ENCODE results near the gene RNF32.

The RNF32 gene

DNA sequence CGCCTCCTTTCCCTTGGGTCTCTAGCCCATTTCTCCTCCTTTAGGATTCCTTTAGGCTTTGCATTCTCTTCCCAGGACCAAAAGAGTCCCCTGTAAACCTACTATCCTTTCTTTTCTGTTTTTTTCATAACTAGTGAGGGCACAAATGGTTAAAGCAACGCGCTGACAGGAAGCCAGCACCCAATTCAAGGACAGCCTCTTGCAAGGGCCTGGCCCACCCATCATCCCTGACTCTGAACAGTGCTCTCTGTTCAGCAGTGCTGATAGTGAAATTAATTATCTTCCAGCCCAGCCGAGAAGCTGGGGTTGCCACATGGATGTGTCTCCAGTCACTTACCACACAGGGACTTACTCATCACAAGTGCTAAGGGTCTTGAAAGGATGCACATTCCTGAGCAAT lies 38.3 kb upstream of the RNF32 start:
- no peaks in the 10 kb centered on the region for H4K20me1 ChIP-seq (ENCODE audit: insufficient read depth)
- no peak overlapping the region for H2AFZ ChIP-seq (ENCODE audit: low read depth)
- H3K4me1 ChIP-seq (ENCODE audit: low read depth, poor library complexity, severe bottlenecking): no peaks in the 10 kb centered on the region
- H3K27me3 ChIP-seq (ENCODE audit: insufficient read depth, low read depth): no peaks in the 10 kb centered on the region
- no peak overlapping the region for H3K4me3 ChIP-seq (IDR thresholded peaks at IDR 0.05; ENCODE audit: insufficient read depth, low read depth, low read length)
- no peaks in the 10 kb centered on the region for H3K79me2 ChIP-seq (ENCODE audit: insufficient read depth, low read depth)
- H3K27ac ChIP-seq: no peak overlapping the region
- no peak overlapping the region for H3K9ac ChIP-seq
- H3K4me2 ChIP-seq: no peak overlapping the region
- no peaks in the 10 kb centered on the region for H3K36me3 ChIP-seq (ENCODE audit: insufficient read depth)
- TF ChIP-seq, protein P1, sequence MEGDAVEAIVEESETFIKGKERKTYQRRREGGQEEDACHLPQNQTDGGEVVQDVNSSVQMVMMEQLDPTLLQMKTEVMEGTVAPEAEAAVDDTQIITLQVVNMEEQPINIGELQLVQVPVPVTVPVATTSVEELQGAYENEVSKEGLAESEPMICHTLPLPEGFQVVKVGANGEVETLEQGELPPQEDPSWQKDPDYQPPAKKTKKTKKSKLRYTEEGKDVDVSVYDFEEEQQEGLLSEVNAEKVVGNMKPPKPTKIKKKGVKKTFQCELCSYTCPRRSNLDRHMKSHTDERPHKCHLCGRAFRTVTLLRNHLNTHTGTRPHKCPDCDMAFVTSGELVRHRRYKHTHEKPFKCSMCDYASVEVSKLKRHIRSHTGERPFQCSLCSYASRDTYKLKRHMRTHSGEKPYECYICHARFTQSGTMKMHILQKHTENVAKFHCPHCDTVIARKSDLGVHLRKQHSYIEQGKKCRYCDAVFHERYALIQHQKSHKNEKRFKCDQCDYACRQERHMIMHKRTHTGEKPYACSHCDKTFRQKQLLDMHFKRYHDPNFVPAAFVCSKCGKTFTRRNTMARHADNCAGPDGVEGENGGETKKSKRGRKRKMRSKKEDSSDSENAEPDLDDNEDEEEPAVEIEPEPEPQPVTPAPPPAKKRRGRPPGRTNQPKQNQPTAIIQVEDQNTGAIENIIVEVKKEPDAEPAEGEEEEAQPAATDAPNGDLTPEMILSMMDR (conservative IDR thresholded peaks at IDR 0.05; ENCODE audit: low read depth, low read length): no peak

DNA sequence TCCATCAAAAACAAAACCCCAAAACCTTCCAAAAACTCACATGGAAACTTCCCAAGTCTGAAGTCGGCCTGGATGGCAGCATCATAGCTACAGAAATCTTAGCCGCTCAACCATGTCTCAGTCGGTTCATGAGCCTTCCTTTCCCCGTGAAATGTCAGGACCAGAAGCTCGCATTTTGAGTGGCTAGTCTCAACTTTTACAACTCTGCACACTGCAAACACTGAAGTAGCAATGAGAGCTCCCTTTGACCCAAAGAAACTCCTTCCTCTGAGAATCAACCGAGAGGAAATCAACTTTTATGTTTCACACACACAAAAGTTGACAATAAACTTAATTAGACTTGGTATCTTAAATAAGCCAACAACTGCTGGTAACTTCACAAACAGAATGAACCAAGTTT lies 37.6 kb upstream of the RNF32 start:
- Histone ChIP-seq H2AFZ (ENCODE audit: low read depth) (no peak overlapping the region), H4K20me1 (ENCODE audit: insufficient read depth) (no peaks in the 10 kb centered on the region), H3K36me3 (ENCODE audit: insufficient read depth) (no peaks in the 10 kb centered on the region), H3K4me2 (no peak overlapping the region), H3K79me2 (ENCODE audit: insufficient read depth, low read depth) (no peaks in the 10 kb centered on the region), H3K4me1 (ENCODE audit: low read depth, poor library complexity, severe bottlenecking) (no peaks in the 10 kb centered on the region), H3K4me3 (IDR thresholded peaks at IDR 0.05; ENCODE audit: insufficient read depth, low read depth, low read length) (no peak overlapping the region), H3K27me3 (ENCODE audit: insufficient read depth, low read depth) (no peaks in the 10 kb centered on the region), H3K9ac (no peak overlapping the region), H3K27ac (no peak overlapping the region)
- TF ChIP-seq, protein P1 (conservative IDR thresholded peaks at IDR 0.05; ENCODE audit: low read depth, low read length): no peak

DNA sequence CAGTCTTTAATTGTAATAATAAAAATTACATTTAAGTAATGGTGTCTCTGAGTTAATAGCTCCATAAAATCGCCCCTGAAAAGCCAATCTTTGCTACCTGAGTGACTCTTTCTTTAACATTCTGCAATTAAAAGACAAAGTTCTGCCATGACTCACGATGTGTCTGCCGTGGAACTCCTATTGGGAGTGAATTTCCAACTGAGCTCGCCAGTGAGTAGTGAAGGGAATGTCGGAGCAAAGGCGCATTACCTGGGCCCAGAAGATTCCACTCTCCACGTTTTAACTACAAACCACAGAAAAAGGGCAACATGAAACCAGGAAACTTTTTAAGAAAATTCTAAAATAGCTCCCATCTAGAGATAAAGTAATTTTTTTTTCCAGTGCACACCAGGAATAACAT lies 36.9 kb upstream of the RNF32 start:
- Histone ChIP-seq H3K36me3 (ENCODE audit: insufficient read depth) (no peaks in the 10 kb centered on the region), H3K4me1 (ENCODE audit: low read depth, poor library complexity, severe bottlenecking) (no peaks in the 10 kb centered on the region), H3K79me2 (ENCODE audit: insufficient read depth, low read depth) (no peaks in the 10 kb centered on the region), H3K4me2 (no peak overlapping the region), H4K20me1 (ENCODE audit: insufficient read depth) (no peaks in the 10 kb centered on the region), H3K27me3 (ENCODE audit: insufficient read depth, low read depth) (no peaks in the 10 kb centered on the region), H3K4me3 (IDR thresholded peaks at IDR 0.05; ENCODE audit: insufficient read depth, low read depth, low read length) (no peak overlapping the region), H2AFZ (ENCODE audit: low read depth) (no peak overlapping the region), H3K9ac (no peak overlapping the region), H3K27ac (no peak overlapping the region)
- TF ChIP-seq, protein P1 (conservative IDR thresholded peaks at IDR 0.05; ENCODE audit: low read depth, low read length): no peak

DNA sequence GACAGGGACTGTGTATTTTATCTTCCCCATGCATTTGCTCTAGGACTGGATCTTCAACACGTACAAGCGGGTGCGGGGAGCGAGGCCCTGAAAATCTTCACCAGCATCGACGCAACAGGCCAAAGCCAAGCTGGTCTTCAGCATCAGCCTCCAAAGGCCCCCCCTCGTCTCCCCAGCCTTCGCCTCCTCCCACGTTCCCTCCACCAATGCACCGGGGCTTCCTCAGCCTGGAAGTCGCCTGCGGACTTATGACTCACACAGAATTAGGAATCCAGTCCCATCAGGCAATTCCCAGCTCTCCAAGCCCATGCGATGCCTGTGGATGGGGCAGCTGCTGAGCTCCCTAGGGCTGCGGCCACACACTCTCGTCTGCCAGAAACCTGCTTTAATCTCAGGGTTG lies 36.3 kb upstream of the RNF32 start:
- Histone ChIP-seq H3K27me3 (ENCODE audit: insufficient read depth, low read depth) (no peaks in the 10 kb centered on the region), H3K4me1 (ENCODE audit: low read depth, poor library complexity, severe bottlenecking) (no peaks in the 10 kb centered on the region), H4K20me1 (ENCODE audit: insufficient read depth) (no peaks in the 10 kb centered on the region), H3K4me2 (no peak overlapping the region), H3K4me3 (IDR thresholded peaks at IDR 0.05; ENCODE audit: insufficient read depth, low read depth, low read length) (no peak overlapping the region), H3K9ac (no peak overlapping the region), H2AFZ (ENCODE audit: low read depth) (no peak overlapping the region), H3K36me3 (ENCODE audit: insufficient read depth) (no peaks in the 10 kb centered on the region), H3K27ac (no peak overlapping the region), H3K79me2 (ENCODE audit: insufficient read depth, low read depth) (no peaks in the 10 kb centered on the region)
- TF ChIP-seq, protein P1 (conservative IDR thresholded peaks at IDR 0.05; ENCODE audit: low read depth, low read length): no peak

All from KMS-11 (cell line).